Calu3 (cell line): Measurements from ENCODE around the gene HEATR1. TPM values are rescaled to one million over a fixed set of nuclear protein-coding genes. Genes with fewer than 3 reads are reported as not detected.

Experiments
- BruUV-seq: library from RNA; stranded (reverse); fragments of 400-500 nt; replicated peaks from 2 replicates; lab custom pipeline; 2021; lab: Mats Ljungman, UMichigan
- CTCF ChIA-PET: fragments of 300-600 bp; sonication (Branson Sonifier 250); formaldehyde crosslinking; loops from one replicate; lab custom pipeline; 2022; ENCODE audit warnings: antibody characterized with exemption; lab: Charles Lee
- DNase-seq: peaks from one replicate; pipeline ENCODE4 v3.0.0; 2022
- H3K27ac Mint-ChIP-seq: one replicate; pipeline ENCODE4 v1.8.0; 2022; ENCODE audit warnings: mixed read lengths; ENCODE audit not compliant: unreplicated experiment
- H3K27me3 Mint-ChIP-seq: one replicate; pipeline ENCODE4 v1.8.0; 2022; ENCODE audit warnings: mixed read lengths; ENCODE audit not compliant: unreplicated experiment
- H3K36me3 Mint-ChIP-seq: one replicate; pipeline ENCODE4 v1.8.0; 2022; ENCODE audit warnings: mild to moderate bottlenecking, moderate library complexity, mixed read lengths; ENCODE audit not compliant: insufficient read depth, unreplicated experiment
- H3K4me1 Mint-ChIP-seq: one replicate; pipeline ENCODE4 v1.8.0; 2022; ENCODE audit warnings: mild to moderate bottlenecking, low read depth, mixed read lengths; ENCODE audit not compliant: unreplicated experiment
- H3K4me3 Mint-ChIP-seq: one replicate; pipeline ENCODE4 v1.8.0; 2022; ENCODE audit warnings: mild to moderate bottlenecking, low read depth, moderate library complexity, mixed read lengths; ENCODE audit not compliant: unreplicated experiment
- H3K9me3 Mint-ChIP-seq: one replicate; pipeline ENCODE4 v1.8.0; 2022; ENCODE audit warnings: low read depth, mixed read lengths; ENCODE audit not compliant: unreplicated experiment
- CTCF ChIP-seq: fragments of 200-600 bp; IDR thresholded peaks from one replicate; pipeline ENCODE4 v1.8.0; 2022; ENCODE audit warnings: antibody characterized with exemption; ENCODE audit not compliant: unreplicated experiment
- intact Hi-C: fragments of 100-400 bp; cut with micrococcal nuclease; formaldehyde crosslinking; loops from one replicate; pipeline ENCODE4 v1.10.0; 2022; ENCODE audit not compliant: unreplicated experiment
- total RNA-seq: library from RNA; stranded (reverse); gene quantifications from 2 replicates; pipeline ENCODE4 v1.2.3, GENCODE V29; 2022

HEATR1 gene
- total RNA-seq, 1 experiment from 2014 or later = 75.5 TPM

- CTCF ChIA-PET = interaction anchor here (0.6 kb wide), 1 partner anchor 70 kb away, joined by 3 read pairs; no protein-coding TSS in a partner anchor
These were observed 61.1 kb downstream of the HEATR1 start for GRCh38 chr1:236543065-236543669.

GRCh38 chr1:236541710-236542109 lies 62.6 kb downstream of the HEATR1 start:
- no TSS peak for BruUV-seq
- Mint-ChIP-seq H3K4me3 (no peak overlapping the region), H3K4me1 (no peaks in the 10 kb centered on the region), H3K27ac (no peak overlapping the region), H3K27me3 (no peaks in the 10 kb centered on the region), H3K36me3 (peaks cover 69% of the 10 kb centered on the region), H3K9me3 (no peaks in the 10 kb centered on the region)
- TF ChIP-seq CTCF = no peak
- no peak for DNase-seq
- CTCF ChIA-PET = no interaction called here
- intact Hi-C loops = no loop called here

More at GRCh38 chr1:236543065-236543669, 61.1 kb downstream of the HEATR1 start:
- TF ChIP-seq CTCF = no peak
- H3K27me3 Mint-ChIP-seq = no peaks in the 10 kb centered on the region
- H3K9me3 Mint-ChIP-seq = no peaks in the 10 kb centered on the region
- no peaks in the 10 kb centered on the region for H3K4me1 Mint-ChIP-seq
- no peak overlapping the region for H3K4me3 Mint-ChIP-seq
- DNase-seq = no peak
- peak overlapping the region; percentile 32 for H3K27ac Mint-ChIP-seq
- H3K36me3 Mint-ChIP-seq = peaks cover 78% of the 10 kb centered on the region
- intact Hi-C loops = no loop called here
- BruUV-seq = no TSS peak

GRCh38 chr1:236540813-236541465 lies 63.4 kb downstream of the HEATR1 start:
- intact Hi-C loops = no loop called here
- DNase-seq = no peak
- Mint-ChIP-seq H3K36me3 (peaks cover 62% of the 10 kb centered on the region), H3K4me3 (no peak overlapping the region), H3K9me3 (no peaks in the 10 kb centered on the region), H3K4me1 (no peaks in the 10 kb centered on the region), H3K27me3 (no peaks in the 10 kb centered on the region), H3K27ac (no peak overlapping the region)
- BruUV-seq = no TSS peak
- CTCF ChIA-PET = interaction anchor here (0.7 kb wide), 1 partner anchor 654 kb away, joined by 3 read pairs; no protein-coding TSS in a partner anchor
- TF ChIP-seq CTCF = no peak

- BruUV-seq = no TSS peak
- intact Hi-C loops = no loop called here
- Mint-ChIP-seq H3K9me3 (no peaks in the 10 kb centered on the region), H3K36me3 (peaks cover 41% of the 10 kb centered on the region), H3K27me3 (no peaks in the 10 kb centered on the region), H3K4me1 (peaks cover 18% of the 10 kb centered on the region), H3K27ac (no peak overlapping the region), H3K4me3 (no peak overlapping the region)
- CTCF ChIA-PET = no interaction called here
- DNase-seq = no peak
- TF ChIP-seq CTCF = no peak
These were observed 67.8 kb downstream of the HEATR1 start for GRCh38 chr1:236536540-236536939.
